Suppressor macrophage treated with lipopolysaccharide for 4 hours (primary cell): ENCODE data around the gene STOM.
"Not testable (repeated sequence)": the region's sequence is repeated elsewhere in the genome, so short reads cannot be mapped to it uniquely, and the experiment has no call there.

ENCODE experiments used
- DNase-seq: peaks from one replicate; pipeline ENCODE4 v3.0.0-alpha.2; 2020

Gene STOM

GRCh38 chr9:121369595-121370265 is at the start of gene STOM:
Gene STOM (minus strand): TSS chr9:121370250. CDS start chr9:121370187, 63 bp downstream.
- DNase-seq: peak; percentile 79

DNA sequence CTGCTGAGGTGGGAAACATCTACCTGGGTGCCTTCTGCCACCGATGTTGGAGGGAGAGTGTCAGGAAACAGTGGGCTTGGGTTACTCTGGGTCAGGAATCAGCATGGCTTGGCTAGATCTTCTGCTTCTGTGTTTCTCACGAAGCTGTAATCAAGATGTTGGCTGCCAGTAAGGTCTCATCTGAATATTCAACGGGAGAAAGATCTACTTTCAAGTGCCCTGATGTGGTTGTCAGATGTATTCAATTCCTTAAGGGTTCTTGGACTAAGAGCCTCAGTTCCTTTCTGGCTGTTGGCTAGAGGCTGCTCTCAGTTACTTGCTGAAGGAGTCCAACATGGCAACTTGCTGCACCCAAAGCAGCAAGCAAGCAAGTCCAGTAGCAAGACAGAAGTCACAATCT is 41.9 kb upstream of the STOM start:
- no peak for DNase-seq

- DNase-seq: no peak
These were observed 35.8 kb upstream of the STOM start for GRCh38 chr9:121405899-121406298.

DNA sequence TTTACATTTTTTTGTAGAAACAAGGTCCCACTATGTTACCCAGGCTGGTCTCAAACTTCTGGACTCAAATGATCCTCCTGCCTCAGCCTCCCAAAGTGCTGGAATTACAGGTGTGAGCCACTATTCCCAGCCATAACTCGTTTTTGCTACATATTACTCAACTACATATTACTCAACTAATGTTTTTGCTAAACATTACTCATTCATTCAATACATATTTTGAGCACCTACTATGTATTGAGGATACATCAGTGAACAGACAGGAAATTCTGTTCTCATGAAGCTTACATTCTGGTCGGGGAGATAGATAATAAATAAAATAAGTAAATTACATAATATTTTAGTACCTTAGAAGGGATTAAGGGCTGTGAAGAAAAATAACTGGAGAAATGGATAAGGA is 34.9 kb upstream of the STOM start:
- DNase-seq: no peak

DNA sequence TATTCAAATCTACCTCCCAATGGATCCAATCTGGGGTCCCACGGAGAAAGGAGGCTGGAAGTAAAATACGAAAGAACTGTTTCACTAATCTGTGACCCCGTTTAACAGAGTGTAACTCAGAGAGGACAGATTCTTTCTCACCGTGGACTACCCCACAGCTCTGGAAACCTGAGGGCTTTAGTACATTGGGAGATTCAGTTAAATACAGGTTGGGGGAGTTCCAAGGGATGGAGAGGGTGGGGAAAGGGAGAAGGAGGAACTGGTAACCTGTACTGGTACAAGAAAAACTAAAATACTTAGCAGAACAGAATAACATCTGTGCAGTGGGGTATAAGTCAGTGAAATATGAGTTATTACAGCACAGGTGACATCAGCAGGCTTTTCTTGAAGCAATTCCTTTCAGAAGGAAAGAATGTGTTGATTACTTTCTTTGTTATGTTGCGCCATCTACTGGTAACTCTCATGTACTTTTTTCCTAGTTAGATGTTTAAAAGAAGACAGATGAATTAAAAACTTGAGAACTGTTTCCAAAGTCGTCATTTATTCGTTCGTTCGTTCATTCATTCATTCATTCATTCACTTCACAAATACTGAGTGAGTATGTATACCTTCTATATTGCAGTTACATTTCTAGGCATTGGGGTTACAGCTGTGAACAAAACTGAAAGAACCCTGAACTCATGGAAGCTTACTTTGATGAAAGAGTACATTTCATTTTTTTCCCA is 30.0 kb upstream of the STOM start:
- peak; percentile 87 for DNase-seq

- no peak for DNase-seq
These were observed 29.3 kb upstream of the STOM start for GRCh38 chr9:121399126-121399882.

DNA sequence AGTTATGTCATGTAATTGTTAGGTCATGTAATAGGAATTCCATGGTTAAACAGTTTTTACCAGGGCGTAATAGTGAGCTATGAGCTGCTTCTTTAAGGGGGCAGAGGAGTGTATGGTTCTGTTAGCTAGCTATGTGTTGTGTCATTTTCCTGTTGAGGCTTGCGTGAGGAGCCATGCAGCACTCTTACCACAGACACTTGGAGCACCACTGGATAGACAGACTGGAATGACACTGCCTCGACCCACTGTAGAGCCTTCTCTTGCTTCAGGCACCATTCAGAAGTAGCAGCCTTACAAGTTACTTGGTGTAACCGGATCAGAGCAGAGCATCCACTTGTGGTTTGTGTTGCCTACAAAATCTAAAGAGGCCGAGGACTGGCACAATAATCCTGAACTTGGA is 28.3 kb upstream of the STOM start:
- no peak for DNase-seq

GRCh38 chr9:121397277-121397676 is 27.2 kb upstream of the STOM start:
- DNase-seq: not testable (repeated sequence)

- no peak for DNase-seq
These were observed 25.5 kb upstream of the STOM start for GRCh38 chr9:121395558-121395957.

GRCh38 chr9:121394292-121394691 is 24.2 kb upstream of the STOM start:
- DNase-seq: no peak

DNA sequence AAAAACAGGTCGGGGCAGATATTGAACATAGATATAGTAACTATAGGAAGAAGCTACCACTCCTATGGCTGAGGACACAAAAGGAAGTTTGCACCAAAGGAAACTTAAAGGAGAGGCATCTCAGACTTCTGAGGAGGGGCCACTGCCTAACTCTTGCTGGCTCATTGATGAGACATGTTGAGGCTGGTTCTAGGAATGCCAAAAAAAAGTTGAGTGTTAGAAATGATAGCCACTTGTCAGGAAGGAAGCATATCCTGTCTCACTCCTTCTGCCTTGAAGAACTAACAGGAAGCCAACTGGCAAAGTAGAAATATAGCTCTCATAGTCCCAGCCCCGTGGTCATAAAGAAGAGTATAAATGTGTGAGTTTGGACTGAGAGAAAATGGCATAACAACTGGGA is 23.3 kb upstream of the STOM start:
- no peak for DNase-seq

GRCh38 chr9:121390372-121390771 is 20.3 kb upstream of the STOM start:
- DNase-seq: no peak

DNA sequence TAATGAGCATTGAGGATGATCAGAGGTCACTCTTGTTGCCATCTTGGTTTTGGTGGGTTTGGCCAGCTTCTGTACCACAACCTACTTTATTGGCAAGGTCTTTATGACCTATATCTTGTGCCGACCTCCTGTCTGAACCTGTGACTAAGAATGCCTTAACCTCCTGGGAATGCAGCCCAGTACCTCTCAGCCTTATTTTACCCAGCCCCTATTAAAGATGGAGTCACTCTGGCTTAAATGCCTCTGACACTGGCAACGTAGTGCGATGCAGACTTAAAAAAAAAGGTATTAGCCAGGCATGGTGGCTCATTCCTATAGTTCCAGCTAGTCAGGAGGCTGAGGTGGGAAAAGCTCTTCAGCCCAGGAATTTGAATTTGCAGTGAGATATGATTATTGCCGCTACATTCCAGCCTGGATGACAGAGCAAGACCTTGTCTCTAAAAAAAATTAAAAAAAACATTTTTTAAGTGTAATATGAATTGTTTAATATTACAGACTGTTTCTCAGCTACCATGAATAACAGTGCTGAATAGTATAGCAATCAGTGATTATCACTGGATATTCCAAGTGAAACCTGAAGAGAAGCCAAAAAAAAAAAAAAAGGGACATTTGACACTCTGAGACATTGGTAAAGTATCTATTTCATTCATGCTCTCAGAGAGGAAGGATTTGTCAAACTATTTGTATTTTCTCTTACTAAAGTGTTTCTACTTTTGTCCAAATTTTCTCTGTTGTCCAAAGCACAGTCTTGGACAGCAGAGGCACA is 18.3 kb upstream of the STOM start:
- no peak for DNase-seq

DNA sequence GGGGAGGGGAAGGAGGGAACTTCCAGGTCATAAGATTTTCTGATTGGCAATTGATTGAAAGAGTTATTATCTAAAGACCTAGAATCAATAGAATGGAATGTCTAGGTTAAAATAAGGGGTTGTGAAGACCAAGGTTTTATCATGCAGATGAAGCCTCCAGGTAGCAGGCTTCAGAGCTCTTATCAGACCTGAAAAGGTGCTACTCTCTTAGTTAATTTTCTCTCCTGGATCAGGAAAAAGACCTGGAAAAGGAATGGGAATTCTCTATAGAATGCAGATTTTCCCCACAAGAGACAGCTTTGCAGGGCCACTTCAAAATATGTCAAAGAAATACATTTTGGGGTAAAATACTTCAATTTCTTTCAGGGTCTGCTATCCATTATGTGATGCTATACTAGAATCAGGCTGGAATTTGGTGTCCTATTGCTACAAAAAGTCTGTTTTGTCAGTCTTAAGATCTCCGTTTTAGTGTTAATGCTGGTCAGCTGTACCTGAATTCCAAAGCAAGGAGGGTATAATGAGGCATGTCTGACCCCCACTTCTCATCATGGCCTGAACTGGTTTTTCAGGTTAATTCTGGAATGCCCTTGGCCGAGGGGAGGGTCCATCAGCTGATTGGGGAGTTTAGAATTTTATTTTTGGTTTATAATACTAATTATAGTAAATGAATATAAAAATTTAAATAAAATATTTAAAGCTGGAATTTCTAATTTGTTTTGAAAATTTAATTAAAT is 16.6 kb upstream of the STOM start:
- no peak for DNase-seq

GRCh38 chr9:121383715-121384114 is 13.7 kb upstream of the STOM start:
- no peak for DNase-seq

GRCh38 chr9:121380846-121381245 is 10.8 kb upstream of the STOM start:
- DNase-seq: no peak

- DNase-seq: no peak
These were observed 6.3 kb upstream of the STOM start for GRCh38 chr9:121376214-121376830.

DNA sequence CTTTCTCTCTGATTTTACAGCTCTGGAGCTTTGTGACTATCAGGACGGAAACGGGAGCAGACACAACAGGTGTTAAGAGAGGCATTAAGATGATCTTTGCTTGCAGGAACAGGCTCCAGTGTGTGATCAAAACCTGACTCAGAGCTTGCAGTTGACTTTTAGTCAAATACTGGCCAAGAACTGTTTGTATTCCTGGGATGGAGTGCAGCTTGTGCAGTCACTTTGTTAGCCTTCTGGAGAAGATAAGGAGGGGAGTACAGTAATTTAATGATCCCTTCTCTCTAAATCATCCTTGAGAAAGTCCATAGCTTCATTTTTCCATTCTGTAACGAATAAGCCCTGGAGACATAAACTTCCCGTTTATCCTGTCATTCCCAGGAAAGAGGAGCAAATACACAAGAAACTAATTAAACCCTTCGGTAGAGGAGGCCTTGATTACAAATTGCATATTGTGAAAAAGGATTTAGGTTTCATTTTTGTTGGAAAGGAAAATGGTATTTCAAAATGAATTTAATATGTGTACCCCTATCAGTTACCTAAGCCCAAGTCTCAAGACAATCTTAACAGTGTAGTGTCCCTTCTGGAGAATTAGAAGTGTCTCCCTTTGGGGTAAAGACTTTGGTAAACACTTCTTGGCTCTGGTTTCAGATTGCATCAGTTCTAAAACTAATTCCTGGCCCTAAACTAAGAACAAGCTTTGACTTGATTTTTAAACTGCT is 3.1 kb upstream of the STOM start:
- no peak for DNase-seq

DNA sequence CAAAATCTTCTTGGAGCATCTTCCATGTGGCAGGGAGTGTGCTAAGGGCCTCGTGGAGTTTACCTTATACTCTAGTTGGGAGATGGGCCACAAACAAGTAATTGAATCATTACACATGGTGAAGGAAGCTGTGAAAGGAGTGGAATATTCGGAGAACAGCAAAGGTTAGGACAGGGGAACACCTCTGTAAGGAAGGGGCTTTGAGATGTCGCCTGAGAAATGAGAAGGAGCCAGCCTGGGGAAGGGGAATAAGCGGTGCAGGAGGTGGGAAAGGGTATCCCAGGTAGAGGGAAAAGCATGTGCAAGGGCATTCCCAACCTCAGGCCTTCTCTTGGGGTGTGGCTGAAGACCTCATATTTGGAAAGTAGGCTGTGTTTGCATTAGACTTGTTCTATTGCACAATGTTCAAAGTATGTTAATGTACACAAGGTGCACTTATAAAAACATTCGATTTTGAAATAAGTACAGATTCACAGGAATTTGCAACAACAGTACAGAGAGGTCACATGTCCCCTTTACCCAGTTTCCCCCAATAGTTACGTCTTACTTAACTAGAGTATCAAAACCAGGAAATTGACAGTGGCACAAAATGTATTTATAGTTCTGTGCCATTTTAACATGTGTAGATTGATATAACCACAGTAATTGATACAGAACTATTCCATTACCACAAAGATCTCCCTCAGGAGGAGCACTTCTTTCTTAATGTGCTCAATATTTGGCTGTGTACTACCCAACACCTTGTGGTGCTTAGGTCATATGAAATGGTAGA is 2.4 kb upstream of the STOM start:
- DNase-seq: no peak

DNA sequence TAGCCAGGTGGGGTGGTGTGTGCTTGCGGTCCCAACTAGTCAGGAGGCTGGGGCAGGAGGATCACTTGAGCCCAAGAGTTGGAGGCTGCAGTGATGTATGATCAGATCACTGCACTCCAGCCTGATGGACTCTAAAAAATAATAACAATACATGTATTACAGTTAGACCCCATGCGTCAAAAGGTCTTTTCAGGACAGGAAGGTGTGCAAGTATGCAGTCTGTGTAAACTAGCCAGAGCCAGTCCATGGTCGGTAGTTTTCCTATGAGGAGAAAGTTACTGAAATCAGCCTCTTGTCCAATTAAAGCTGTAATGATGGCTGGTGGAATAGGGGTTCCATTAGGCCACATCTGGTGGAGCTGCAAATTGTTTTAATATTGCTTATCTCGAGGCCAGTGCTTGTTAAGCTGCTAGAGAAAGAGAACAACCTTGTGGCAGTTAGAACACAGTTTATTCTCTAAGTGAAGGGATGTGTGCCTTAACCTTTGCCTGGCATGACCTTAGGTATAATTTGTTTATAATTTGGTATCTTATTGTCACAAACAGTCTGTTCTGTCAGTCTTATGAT is 1.5 kb upstream of the STOM start:
- no peak for DNase-seq
